HepG2 (cell line): Measurements from ENCODE around the gene ELAC1. TPM values are rescaled to one million over a fixed set of nuclear protein-coding genes. Genes with fewer than 3 reads are reported as not detected.

Experiments used
- ARID5B ChIP-seq: IDR thresholded peaks from 2 replicates; pipeline ENCODE4 v1.4.0; 2020; ENCODE audit warnings: mild to moderate bottlenecking, missing genetic modification reagents
- MZF1 ChIP-seq: sonication (generic); formaldehyde crosslinking; IDR thresholded peaks from 2 replicates; pipeline ENCODE4 v1.8.1; 2023; ENCODE audit warnings: mild to moderate bottlenecking, missing genetic modification reagents, borderline replicate concordance
- RBAK ChIP-seq: sonication (generic); formaldehyde crosslinking; IDR thresholded peaks from 2 replicates; pipeline ENCODE4 v1.5.1; 2020; ENCODE audit warnings: mild to moderate bottlenecking, missing genetic modification reagents
- THAP11 ChIP-seq: IDR thresholded peaks from 2 replicates; pipeline ENCODE4 v1.6.1; 2016; ENCODE audit warnings: missing biosample characterization, missing genetic modification reagents
- ZBTB21 ChIP-seq: sonication (generic); formaldehyde crosslinking; IDR thresholded peaks from 2 replicates; pipeline ENCODE4 v1.4.0; 2020; ENCODE audit warnings: missing genetic modification reagents
- ZNF496 ChIP-seq: sonication (generic); formaldehyde crosslinking; IDR thresholded peaks from 2 replicates; pipeline ENCODE4 v1.8.1; 2023; ENCODE audit warnings: mild to moderate bottlenecking, moderate library complexity, missing genetic modification reagents; ENCODE audit not compliant: insufficient replicate concordance
- ZNF609 ChIP-seq: sonication (generic); formaldehyde crosslinking; IDR thresholded peaks from 2 replicates; pipeline ENCODE4 v1.4.0; 2020; ENCODE audit warnings: mild to moderate bottlenecking, missing genetic modification reagents, borderline replicate concordance
- polyA plus RNA-seq, 8 experiments: library from polyadenylated mRNA; depleted of rRNA in 3 of 8; stranded (reverse) in 7 of 8; unstranded in 1 of 8; fragments of >200 nt; fragmentation: Illumina TruSeq in 4 of 8; extraction: Trizol in 4 of 8; gene quantifications; 2 replicates each; pipeline versions ENCODE4 v1.2.1 to v1.2.3, GENCODE V29; 2011 to 2016; ENCODE audit warnings: low read depth in 4 of 8, missing spikeins in 1 of 8, mixed read lengths in 1 of 8; ENCODE audit not compliant: insufficient read depth in 1 of 8
- total RNA-seq, 5 experiments: library from RNA; depleted of rRNA; stranded (reverse); fragments of >200 nt; fragmentation: Illumina TruSeq; extraction: Trizol; gene quantifications; 2 replicates each; pipeline ENCODE4 v1.2.3, GENCODE V29; 2016; ENCODE audit warnings: low read depth in 1 of 5
- TF ChIP-seq, protein P1 (sequence below): sonication (generic); formaldehyde crosslinking; IDR thresholded peaks from 2 replicates; pipeline ENCODE4 v1.8.0; 2022; ENCODE audit warnings: missing genetic modification reagents, mild to moderate bottlenecking, borderline replicate concordance
- TF ChIP-seq, protein P2 (sequence below): IDR thresholded peaks from 2 replicates; pipeline ENCODE4 v1.6.1; 2012; ENCODE audit warnings: low read length, improper control_type of control experiment
- TF ChIP-seq, protein P3 (sequence below): sonication (generic); formaldehyde crosslinking; IDR thresholded peaks from 2 replicates; pipeline ENCODE4 v1.4.0; 2020; ENCODE audit warnings: missing genetic modification reagents

The ELAC1 gene
- total and polyA plus RNA-seq, 2 of the 13 experiments (the other 11 are each of a cell fraction or from before 2014, with no cell fraction given): 1.9 to 3.6 TPM

DNA sequence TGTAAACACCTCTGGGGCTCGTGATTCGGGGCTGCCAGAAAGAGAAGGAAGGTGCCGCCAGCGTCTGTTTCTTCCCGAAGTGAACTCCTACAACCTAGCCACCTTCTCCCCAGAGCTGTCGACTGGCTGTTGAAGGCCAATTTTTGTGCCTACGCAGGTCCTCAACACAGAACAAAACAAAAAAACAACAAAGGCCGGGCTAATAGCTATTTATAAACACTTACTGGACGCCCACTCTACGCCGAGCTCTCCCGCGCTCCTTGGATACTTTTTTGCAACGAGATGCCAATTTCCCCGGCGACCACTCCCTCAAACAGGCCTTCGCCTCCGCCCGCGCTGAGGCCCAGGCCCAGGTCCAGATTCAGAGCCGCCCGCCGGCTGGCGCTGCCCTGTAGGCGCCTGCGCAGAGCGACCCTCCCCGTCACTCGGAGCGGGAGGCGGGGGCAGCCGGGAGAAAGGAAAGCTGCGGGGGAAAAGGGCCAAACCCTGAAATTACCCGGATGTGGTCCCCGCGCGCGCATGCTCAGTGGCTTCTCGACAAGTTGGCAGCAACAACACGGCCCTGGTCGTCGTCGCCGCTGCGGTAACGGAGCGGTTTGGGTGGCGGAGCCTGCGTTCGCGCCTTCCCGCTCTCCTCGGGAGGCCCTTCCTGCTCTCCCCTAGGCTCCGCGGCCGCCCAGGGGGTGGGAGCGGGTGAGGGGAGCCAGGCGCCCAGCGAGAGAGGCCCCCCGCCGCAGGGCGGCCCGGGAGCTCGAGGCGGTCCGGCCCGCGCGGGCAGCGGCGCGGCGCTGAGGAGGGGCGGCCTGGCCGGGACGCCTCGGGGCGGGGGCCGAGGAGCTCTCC lies 62.1 kb downstream of the ELAC1 start, which contains the start of gene SMAD4 (continued):
- peak; percentile 40; the same call in 1 of the 2 replicates for TF ChIP-seq ARID5B (CRISPR knock-in tag)
- TF ChIP-seq THAP11 (CRISPR knock-in tag): peak; percentile 64
- TF ChIP-seq RBAK: no peak
- no peak for TF ChIP-seq MZF1 (CRISPR knock-in tag)
- TF ChIP-seq, protein P1, sequence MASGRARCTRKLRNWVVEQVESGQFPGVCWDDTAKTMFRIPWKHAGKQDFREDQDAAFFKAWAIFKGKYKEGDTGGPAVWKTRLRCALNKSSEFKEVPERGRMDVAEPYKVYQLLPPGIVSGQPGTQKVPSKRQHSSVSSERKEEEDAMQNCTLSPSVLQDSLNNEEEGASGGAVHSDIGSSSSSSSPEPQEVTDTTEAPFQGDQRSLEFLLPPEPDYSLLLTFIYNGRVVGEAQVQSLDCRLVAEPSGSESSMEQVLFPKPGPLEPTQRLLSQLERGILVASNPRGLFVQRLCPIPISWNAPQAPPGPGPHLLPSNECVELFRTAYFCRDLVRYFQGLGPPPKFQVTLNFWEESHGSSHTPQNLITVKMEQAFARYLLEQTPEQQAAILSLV (CRISPR knock-in tag): peak; percentile 71; the same call in 1 of the 2 replicates
- TF ChIP-seq, protein P2, sequence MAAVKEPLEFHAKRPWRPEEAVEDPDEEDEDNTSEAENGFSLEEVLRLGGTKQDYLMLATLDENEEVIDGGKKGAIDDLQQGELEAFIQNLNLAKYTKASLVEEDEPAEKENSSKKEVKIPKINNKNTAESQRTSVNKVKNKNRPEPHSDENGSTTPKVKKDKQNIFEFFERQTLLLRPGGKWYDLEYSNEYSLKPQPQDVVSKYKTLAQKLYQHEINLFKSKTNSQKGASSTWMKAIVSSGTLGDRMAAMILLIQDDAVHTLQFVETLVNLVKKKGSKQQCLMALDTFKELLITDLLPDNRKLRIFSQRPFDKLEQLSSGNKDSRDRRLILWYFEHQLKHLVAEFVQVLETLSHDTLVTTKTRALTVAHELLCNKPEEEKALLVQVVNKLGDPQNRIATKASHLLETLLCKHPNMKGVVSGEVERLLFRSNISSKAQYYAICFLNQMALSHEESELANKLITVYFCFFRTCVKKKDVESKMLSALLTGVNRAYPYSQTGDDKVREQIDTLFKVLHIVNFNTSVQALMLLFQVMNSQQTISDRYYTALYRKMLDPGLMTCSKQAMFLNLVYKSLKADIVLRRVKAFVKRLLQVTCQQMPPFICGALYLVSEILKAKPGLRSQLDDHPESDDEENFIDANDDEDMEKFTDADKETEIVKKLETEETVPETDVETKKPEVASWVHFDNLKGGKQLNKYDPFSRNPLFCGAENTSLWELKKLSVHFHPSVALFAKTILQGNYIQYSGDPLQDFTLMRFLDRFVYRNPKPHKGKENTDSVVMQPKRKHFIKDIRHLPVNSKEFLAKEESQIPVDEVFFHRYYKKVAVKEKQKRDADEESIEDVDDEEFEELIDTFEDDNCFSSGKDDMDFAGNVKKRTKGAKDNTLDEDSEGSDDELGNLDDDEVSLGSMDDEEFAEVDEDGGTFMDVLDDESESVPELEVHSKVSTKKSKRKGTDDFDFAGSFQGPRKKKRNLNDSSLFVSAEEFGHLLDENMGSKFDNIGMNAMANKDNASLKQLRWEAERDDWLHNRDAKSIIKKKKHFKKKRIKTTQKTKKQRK: no peak
- no peak for TF ChIP-seq ZNF496 (CRISPR knock-in tag)
- 0 out of 2 replicates have a peak, but pooled peaks have one; percentile 26 for TF ChIP-seq ZBTB21
- TF ChIP-seq, protein P3, sequence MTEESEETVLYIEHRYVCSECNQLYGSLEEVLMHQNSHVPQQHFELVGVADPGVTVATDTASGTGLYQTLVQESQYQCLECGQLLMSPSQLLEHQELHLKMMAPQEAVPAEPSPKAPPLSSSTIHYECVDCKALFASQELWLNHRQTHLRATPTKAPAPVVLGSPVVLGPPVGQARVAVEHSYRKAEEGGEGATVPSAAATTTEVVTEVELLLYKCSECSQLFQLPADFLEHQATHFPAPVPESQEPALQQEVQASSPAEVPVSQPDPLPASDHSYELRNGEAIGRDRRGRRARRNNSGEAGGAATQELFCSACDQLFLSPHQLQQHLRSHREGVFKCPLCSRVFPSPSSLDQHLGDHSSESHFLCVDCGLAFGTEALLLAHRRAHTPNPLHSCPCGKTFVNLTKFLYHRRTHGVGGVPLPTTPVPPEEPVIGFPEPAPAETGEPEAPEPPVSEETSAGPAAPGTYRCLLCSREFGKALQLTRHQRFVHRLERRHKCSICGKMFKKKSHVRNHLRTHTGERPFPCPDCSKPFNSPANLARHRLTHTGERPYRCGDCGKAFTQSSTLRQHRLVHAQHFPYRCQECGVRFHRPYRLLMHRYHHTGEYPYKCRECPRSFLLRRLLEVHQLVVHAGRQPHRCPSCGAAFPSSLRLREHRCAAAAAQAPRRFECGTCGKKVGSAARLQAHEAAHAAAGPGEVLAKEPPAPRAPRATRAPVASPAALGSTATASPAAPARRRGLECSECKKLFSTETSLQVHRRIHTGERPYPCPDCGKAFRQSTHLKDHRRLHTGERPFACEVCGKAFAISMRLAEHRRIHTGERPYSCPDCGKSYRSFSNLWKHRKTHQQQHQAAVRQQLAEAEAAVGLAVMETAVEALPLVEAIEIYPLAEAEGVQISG (CRISPR knock-in tag): peak; percentile 85
- 0 out of 2 replicates have a peak, but pooled peaks have one; percentile 44 for TF ChIP-seq ZNF609 (CRISPR knock-in tag)
